Fibroblast of skin of scalp (primary cell): ENCODE measurements around the gene GPR157. TPM values are rescaled to one million over a fixed set of nuclear protein-coding genes. Genes with fewer than 3 reads are reported as not detected.
A peak's percentile ranks its signal among the peaks of the same experiment; 100 is the strongest.
"Not testable (repeated sequence)": the region's sequence is repeated elsewhere in the genome, so short reads cannot be mapped to it uniquely, and the experiment has no call there.

Experiments
- DNase-seq: peaks from one replicate; pipeline ENCODE4 v3.0.0-alpha.2; 2013
- polyA plus RNA-seq, 2 experiments: library from polyadenylated mRNA; unstranded; fragments of 120-200 nt; gene quantifications; one replicate each; pipeline ENCODE4 v1.2.1, GENCODE V29; 2013; ENCODE audit not compliant: insufficient read length in 2 of 2

Gene GPR157, protein sequence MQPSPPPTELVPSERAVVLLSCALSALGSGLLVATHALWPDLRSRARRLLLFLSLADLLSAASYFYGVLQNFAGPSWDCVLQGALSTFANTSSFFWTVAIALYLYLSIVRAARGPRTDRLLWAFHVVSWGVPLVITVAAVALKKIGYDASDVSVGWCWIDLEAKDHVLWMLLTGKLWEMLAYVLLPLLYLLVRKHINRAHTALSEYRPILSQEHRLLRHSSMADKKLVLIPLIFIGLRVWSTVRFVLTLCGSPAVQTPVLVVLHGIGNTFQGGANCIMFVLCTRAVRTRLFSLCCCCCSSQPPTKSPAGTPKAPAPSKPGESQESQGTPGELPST
- 2.4 TPM for polyA plus RNA-seq (2013, experiment 1 of 2; ENCODE audit: insufficient read length)
- 2.3 TPM for polyA plus RNA-seq (2013, experiment 2 of 2; ENCODE audit: insufficient read length)

DNA sequence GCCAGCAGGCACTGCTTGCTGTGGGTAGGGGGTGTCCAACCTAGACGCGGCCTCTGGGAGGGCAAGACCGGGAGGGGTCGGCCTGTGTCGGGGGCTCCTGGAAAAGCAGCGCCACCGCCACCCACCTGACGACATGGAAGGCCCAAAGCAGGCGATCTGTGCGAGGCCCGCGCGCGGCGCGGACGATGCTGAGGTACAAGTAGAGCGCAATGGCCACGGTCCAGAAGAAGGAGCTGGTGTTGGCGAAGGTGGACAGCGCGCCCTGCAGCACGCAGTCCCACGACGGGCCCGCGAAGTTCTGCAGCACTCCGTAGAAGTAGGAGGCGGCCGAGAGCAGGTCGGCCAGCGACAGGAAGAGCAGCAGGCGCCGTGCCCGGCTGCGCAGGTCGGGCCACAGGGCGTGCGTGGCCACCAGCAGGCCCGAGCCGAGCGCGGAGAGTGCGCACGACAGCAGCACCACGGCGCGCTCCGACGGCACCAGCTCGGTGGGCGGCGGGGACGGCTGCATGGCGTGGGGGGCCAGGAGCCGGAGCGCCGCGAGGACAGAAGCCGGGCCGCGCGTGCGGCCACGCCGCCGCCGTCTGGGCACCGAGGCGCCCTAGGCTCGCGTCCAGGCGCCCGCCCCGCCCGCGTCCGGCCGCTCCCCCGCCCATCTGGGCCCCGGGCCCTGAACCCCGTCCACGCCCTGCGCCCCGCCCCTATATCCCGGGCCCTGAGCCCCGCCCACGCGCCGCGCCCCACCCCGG, at the start of gene GPR157:
TSS of gene GPR157 (minus strand) at position 583 of the 746 bp plus-strand sequence. CDS start at position 508, 75 bp downstream.
- peak; percentile 72 for DNase-seq

DNA sequence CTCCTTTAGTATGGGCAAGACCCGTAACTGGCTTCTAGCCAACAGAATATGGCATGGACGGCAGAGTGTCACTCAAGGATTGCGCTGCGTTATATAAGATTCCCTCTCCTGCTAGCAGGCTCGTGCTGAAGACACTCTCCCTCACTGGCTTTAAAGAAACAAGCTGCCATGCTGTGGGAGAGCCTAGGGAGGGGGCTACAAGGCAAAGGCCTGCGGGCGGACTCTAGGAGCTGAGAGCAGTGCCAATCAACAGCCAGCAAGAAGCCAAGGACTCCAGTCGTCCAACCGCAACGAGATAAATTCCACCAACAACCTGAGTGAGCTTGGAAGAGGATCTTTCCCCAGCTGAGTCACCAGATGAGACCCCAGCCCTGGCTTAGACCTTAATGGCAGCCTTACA, 45.9 kb upstream of the GPR157 start:
- no peak for DNase-seq

DNA sequence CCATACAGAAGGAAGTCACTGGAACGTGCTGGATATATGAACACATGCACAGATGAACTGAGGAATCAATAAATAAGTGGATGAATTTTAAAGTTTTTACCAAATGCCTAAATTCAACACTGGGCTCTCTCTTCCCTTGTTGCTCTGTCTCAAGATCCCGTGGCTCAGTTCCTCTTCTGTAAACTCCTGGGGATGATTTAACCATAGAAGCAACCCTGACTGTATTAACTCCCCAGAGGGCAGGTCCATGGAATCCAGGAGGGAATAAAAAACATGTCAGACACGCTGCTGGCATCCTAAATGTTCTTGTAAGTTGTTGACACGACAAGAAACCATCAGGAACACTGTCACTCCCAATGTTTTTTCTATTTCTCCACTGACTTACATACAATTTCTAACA, 45.3 kb upstream of the GPR157 start:
- DNase-seq: peak; percentile 31

DNA sequence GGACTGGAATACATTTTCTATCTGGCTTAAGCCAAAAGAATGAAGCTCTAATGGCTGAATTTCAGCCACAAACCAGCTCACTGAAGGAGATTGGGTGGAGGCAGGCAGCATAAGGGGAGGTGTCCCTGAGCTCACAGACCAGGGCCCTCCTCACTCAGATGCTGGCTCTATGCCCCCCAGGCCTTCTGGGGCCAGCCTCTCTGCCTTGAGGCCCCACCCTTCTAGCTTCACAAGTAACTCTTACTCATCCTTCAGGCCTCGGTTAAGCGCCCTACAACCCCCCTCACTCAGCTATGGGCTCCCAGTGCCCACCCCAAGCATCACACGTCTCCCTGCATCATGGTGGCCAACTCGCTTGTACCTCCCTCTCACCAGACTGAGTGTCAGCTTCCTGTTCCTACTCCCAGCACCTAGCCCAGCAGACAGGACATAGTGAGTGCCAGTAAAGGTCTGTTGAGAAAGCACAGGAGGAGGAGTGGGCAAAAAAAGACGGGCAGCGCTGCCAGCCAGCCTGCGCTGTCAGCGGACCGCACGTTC, 40.8 kb upstream of the GPR157 start:
- no peak for DNase-seq

DNA sequence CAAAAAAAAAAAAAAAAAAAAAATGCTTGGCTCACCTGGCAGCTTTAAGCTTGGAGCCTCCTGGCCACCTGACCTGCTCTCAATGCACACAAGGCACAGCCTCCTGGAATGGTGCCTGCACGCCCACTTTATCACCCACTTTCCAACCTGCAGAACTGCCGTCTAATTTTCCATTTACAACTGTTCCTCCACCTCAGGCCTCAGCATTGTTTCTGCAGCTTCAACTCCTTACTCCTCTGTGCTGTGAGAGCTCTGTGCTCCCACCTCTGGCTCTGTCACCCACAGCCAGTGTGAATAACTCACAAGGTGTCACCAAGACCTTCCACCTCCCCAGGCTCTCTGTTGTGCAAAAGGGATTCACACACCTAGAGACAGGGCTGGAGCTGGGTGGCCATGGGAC, 38.7 kb upstream of the GPR157 start:
- no peak for DNase-seq

DNA sequence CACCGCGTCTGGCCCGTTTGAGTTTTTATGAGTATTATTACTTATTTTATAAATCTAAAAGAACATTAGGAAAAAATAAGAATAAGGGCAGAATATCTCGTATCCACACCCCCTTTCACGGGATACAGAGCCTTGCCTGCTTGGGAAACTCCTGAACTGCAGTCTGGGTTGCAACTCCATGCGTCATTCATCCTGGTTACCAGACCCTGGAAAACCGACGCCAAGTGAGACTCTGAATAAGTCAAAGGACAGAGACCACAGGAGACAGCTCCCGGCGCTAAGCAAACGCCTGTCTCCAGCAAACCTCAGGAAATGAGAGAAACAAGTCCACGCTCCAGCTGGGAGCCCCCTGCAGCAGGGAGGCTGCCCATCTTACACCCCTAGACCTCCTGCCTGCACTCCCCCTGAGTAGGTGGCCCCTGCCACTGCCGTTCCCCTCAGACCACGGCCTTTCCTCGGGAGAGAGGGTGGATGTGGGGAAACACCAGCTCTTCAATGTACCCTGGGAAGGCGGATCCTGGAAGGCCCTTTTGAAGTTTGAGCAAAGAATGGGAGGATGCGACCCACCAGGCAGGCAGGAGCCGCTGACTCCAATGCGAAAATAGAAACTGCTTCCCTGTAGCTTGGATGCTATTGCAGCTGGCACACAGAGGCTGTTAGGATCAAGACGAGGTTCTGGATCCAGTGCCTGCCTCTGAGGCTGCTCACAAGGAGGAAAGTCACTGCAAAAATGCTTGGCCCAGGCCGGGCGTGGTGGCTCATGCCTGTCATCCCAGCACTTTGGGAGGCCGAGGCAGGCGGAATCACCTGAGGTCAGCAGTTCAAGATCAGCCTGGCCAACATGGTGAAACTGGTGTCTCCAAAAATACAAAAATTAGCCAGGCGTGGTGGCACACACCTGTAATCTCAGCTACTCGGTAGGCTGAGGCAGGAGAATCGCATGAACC, 37.7 kb upstream of the GPR157 start:
- peak; percentile 79 for DNase-seq

DNA sequence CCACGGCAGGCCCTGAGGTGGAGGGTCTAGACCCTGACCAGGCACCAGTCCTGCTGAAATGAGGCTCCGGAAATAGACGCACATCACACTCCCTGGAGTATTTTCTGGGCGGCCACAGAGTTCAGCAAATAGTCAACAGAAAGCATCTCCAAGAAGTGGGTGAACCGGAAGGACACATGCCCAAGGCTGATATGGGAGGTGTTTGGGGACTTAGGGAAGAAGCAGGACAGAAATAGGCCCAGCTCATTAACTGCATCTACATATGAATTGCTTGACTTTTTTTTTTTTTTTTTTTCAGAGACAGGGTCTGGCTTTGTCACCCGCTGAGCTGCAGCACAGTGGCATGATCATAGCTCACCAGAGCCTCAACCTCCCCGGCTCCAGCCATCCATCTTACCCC, 36.5 kb upstream of the GPR157 start:
- DNase-seq: no peak

DNA sequence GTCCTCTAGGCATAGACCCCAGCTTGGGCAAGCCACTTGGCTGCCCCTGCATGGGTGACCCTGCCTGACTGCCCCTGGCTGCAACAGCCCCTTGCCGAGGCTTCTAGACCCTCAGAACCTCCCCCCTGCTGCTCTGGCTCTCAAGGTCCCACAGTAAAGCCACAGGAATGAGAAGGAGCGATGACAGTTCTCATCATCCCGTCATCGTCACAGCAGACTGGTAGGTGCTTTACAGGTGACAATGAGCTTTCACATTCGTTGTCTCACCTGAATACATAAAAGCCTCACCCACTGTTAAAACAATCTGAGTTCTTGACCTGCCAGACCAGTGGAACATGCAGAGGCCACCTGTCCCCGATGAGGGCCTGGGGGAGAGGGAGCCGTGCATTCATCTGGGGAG, 36.0 kb upstream of the GPR157 start:
- no peak for DNase-seq

DNA sequence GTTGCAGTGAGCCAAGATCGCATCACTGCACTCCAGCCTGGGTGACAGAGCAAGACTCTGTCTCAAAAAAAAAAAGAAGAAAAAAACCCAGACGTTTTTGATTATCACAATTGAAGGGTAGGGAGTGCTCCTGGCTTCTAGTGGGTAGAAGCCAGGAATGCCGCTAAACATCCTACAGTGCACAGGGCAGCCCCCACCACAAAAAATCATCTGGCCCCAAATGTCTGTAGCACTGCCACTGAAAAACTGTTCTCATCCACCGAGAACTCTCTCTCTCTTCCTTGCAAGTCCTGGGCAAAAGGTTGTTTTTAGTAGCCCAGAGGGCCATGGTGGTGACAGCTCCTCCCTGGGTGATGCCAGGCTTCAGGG, 35.6 kb upstream of the GPR157 start:
- DNase-seq: peak; percentile 55

DNA sequence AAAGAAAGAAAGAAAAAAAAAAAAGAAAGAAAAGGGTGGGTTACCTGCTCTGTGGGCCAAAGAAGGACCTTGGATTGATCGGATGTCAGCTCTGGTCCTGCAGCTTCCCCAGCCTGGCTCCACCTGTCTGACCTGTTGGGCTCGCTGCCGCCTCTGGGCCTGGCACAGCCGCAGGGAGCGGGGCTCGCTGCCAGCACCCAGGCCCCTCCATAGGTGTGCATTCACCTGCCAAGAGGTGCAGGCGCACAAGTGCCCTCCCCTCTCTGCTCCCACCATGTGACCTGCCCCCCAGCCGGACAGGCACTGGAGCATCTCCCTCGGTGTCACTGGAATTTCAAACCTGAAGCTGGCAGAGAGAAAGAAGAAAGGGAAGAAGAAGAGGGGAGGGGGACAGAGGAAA, 33.1 kb upstream of the GPR157 start:
- no peak for DNase-seq

DNA sequence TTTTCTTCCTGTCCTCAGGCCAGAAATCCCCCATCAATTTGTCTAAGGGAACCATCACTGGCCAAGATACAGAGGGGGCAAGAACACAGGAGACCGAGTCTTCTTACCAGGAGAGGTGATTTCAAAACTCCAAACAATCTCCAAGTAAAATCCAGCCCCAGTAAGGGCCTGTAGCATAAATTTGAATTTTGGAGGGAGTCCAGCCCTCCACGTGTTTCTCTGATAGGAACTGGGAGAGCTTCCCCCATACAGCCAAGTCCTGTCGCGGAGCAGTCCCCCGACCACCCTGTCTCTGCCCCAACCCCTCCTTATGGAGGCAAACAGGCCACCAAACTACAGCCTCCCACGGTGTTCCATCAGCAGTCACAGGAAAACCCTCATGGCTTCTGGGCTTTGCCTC, 32.4 kb upstream of the GPR157 start:
- DNase-seq: no peak

DNA sequence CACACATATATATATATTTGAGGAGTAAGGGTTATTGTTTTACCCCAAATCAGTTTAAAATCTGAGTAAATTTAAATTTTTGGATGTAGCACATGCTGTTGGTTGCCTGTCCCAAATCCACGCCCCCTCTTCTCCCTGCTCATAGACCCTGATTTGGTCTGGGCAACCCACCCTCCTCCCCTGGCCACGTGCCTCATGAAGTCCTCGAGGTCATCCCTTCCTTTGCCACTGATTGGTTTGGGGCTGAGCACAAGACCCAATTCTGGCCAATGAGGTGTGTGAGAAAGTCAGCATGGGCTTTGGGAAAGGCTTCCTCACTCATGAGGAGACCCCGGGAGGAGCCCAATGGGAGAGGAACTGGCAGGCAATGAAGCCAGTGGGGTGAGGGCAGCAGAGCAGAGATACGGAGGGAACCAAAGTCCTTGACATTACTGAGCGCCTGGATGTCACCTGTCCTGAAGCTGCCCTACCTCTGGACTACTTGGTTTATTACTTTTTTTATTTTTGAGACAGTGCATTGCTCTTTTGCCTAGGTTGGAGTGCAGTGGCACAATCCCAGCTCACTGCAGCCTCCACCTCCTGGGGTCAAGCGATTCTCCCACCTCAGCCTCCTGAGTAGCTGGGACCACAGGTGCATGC, 31.3 kb upstream of the GPR157 start:
- DNase-seq: no peak

DNA sequence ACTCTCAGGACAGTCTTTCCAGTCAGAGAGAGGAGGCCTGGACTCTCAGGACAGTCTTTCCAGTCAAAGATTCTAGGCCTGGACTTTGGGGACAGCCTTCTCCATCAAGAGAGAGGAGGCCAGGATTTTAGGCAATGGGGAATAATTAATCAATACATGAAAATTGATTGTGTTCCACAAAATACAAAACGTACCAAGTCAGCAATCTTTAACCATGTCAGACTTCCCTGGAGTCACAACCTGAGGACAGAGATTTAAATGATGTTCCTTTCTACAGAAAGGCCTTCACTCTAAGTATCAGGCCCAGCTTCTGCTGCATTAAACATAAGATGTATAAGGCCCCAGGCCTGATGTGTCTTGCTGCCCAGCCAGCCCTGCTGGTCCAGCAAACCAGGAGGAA, 27.0 kb upstream of the GPR157 start:
- DNase-seq: no peak

DNA sequence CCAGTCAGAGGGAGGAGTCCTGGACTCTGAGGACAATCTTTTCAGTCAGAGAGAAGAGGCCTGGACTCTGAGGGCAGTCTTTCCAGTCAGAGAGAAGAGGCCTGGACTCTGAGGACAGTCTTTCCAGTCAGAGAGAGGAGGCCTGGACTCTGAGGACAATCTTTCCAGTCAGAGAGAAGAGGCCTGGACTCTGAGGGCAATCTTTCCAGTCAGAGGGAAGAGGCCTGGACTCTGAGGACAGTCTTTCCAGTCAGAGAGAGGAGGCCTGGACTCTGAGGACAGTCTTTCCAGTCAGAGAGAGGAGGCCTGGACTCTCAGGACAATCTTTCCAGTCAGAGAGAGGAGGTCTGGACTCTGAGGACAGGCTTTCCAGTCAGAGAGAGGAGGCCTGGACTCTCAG, 26.5 kb upstream of the GPR157 start:
- DNase-seq: not testable (repeated sequence)

DNA sequence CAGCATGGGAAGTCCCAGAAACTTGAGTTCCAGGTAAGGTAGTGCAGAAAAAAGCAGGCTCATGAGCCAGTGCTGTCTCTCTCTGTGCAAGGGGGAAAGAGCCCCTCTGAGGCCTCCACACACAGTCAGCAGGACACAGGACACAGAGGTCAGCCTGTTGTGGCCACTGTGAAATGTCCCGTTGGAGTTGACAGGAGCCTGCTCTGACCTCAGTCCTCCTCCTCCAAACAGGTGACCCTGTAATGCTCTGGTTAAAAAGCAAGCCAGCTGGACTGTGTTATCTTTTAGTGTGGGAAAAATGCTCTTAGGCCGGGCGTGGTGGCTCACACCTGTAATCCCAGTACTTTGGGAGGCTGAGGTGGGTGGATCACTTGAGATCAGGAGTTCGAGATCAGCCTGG, 24.2 kb upstream of the GPR157 start:
- DNase-seq: no peak

DNA sequence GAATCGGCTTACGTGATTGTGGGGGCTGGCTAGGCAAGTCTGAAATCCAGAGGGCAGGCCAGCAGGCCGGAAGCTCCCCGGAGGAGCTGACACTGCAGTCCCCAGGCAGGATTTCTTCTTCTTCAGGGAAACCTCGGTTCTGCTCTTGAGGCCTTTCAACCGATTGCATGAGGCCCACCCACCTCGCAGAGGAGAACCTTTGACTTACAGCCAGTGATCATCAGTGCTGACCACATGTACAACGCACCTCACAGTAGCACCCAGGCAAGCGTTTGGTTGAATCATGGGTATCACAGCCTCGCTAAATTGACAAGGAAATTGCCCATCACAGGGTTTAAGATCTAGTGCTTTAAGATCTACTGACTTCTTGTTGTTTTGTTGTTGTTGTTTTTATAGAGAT, 23.6 kb upstream of the GPR157 start:
- DNase-seq: no peak

DNA sequence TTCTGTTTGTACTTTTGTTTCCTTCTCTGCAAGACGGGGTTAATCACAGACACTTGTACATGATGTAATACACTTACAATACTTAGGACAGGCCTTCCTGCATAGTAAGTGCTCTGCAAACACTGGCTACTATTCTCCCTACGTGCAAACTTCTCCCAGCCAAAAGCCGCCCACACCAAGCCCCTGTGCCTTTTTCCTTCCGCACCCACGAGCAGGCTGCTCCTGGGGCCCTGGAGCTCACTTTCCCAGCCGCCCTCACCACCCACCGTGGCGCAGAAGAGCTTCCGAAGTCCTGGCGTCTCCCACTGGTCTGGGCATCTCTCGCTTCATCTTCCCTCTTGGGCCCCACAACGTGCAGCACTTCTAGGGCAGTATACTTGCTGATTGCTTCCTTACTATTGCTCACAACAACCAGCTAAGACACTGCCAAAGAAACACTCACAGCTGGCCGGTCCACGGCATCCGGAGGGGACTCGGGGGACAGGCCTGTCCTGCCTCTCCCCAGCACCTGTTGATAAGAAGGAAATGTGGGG, 22.5 kb upstream of the GPR157 start:
- DNase-seq: peak; percentile 76

DNA sequence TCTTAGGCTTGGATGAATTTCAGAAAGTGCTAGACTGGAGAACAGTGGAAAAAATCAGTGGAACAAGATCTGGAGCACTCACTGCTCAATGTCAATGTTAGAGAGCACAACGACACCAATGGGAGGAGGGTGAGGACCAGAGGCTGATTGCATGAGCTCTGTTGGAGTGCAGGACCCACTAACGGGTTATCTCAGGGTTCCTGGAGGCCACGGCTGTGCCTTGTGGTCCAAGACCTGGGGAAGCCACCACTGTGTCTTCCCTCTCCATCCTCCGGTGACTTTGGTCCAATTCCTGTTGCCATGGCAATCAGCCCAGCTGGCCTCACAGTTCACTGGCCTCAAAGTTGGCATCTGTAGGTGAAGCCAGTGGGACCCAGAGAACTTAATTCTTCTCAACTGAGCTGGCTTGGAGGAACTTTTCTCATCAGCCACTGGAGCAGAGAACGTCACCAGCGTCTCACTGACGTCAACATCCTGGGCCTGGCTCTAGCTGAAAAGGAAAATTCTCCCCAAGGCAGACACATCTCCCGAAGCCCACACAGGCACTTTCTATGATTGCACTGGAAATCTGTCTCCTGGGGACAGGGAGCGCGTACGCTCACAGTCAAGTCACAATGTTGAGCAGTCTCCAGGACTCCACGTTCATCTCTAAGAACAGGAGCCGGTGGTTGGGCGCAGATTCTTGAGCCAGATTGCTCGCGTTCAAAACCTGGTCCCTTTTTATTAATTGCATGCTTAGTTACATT, 21.9 kb upstream of the GPR157 start:
- DNase-seq: peak; percentile 51

DNA sequence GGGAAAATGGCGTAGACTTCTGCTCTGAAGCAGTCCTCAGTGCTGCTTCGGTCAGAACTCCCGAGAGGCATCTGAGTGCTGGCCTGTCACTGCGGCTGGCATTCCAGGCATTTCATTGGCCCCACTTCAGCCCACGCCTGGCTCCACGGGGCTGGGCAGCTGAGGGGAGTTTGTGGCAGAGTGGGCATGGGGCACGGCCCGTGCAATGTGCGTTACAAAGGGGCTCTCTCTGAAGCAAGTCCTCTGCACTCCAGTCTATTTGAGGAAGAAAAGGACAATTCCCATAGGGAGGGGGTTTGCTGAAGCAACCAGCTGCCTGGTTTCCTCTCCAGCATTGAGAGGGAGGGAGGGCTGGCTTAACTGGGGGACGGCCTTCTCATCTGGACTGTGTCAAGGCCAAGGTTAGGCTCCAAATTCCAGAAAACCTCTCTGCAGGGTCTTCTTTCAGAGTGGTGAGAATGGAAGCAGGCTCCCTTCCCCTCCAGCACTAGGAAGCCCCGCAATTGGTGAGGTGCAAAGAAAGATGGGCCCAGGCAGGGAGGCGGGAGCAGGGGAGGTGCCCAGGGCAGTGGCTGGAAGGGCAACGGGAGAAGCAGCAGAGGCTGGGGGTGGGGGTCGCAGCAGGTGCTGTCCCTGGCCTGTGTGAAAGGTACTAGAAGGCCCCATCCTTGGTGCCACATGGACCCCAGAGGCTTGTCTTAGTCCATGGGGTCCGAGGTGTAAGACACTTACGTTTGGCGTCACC, 21.1 kb upstream of the GPR157 start:
- peak; percentile 52 for DNase-seq

DNA sequence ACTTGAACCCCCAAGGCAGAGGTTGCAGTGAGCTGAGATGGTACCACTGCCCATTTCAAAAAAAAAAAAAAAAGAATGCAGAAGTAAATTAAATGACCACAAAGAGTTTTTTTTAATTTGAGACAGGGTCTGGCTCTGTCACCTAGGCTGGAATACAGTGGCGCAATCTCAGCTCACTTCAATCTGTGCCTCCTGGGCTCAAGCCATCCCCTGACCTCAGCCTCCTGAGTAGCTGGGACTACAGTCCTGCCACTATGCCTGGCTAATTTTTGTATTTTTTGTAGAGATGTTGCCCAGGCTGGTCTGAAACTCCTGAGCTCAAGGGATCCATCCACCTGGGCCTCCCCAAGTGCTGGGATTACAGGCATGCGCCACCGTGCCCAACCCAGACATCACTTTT, 20.2 kb upstream of the GPR157 start:
- DNase-seq: no peak
